Loucy (cell line): ENCODE results near the gene CASZ1.

Experiments used
- H2AFZ ChIP-seq: fragments of 200-600 bp; sonication (generic); 2 replicates; pipeline ENCODE4 v1.6.0; 2016; ENCODE audit warnings: antibody characterized with exemption, mild to moderate bottlenecking, low read length, moderate library complexity
- H3F3A ChIP-seq: fragments of 200-600 bp; 2 replicates; pipeline ENCODE4 v1.6.0; 2016; ENCODE audit warnings: antibody characterized with exemption, low read depth, mild to moderate bottlenecking
- H3K27me3 ChIP-seq: fragments of 200-600 bp; sonication (generic); 2 replicates; pipeline ENCODE4 v1.6.1; 2014; ENCODE audit warnings: low read length, mild to moderate bottlenecking; ENCODE audit not compliant: insufficient read depth, poor library complexity, severe bottlenecking
- H3K36me3 ChIP-seq: fragments of 200-600 bp; sonication (generic); 2 replicates; pipeline ENCODE4 v1.6.1; 2016; ENCODE audit warnings: low read length; ENCODE audit not compliant: insufficient read depth
- H3K4me1 ChIP-seq: fragments of 200-600 bp; sonication (generic); 2 replicates; pipeline ENCODE4 v1.5.1; 2014; ENCODE audit warnings: low read length, mild to moderate bottlenecking; ENCODE audit not compliant: insufficient read depth, poor library complexity, severe bottlenecking
- H3K4me2 ChIP-seq: fragments of 200-600 bp; sonication (generic); 2 replicates; pipeline ENCODE4 v1.6.0; 2014; ENCODE audit warnings: antibody characterized with exemption, low read length, low read depth, mild to moderate bottlenecking; ENCODE audit not compliant: poor library complexity, severe bottlenecking
- H3K4me3 ChIP-seq: fragments of 200-600 bp; sonication (generic); 2 replicates; pipeline ENCODE4 v1.5.1; 2014; ENCODE audit warnings: low read length, mild to moderate bottlenecking, mixed read lengths; ENCODE audit not compliant: poor library complexity, severe bottlenecking
- H3K79me2 ChIP-seq: fragments of 200-600 bp; sonication (generic); 2 replicates; pipeline ENCODE4 v1.6.1; 2014; ENCODE audit warnings: low read length; ENCODE audit not compliant: insufficient read depth
- H3K9ac ChIP-seq: fragments of 200-600 bp; sonication (generic); 2 replicates; pipeline ENCODE4 v1.6.0; 2014; ENCODE audit warnings: mild to moderate bottlenecking, low read depth, low read length, moderate library complexity; ENCODE audit not compliant: poor library complexity, severe bottlenecking
- H3K9me2 ChIP-seq: fragments of 200-600 bp; sonication (generic); replicated peaks from 2 replicates; pipeline ENCODE4 v1.6.1; 2016; ENCODE audit warnings: low read depth, low read length, mixed read lengths
- H3K9me3 ChIP-seq: fragments of 200-600 bp; sonication (generic); 2 replicates; pipeline ENCODE4 v1.6.1; 2014; ENCODE audit warnings: mild to moderate bottlenecking, antibody characterized with exemption, low read length, low read depth; ENCODE audit not compliant: insufficient read depth
- H4K20me1 ChIP-seq: fragments of 200-600 bp; sonication (generic); 2 replicates; pipeline ENCODE4 v1.6.0; 2014; ENCODE audit warnings: antibody characterized with exemption, low read length, mild to moderate bottlenecking; ENCODE audit not compliant: insufficient read depth, poor library complexity, severe bottlenecking
- CTCF ChIP-seq: fragments of 200-600 bp; sonication (generic); conservative IDR thresholded peaks from 2 replicates; pipeline ENCODE4 v1.5.1; 2014; ENCODE audit warnings: mild to moderate bottlenecking, antibody characterized with exemption, low read length
- EZH2phosphoT487 ChIP-seq: fragments of 200-600 bp; IDR thresholded peaks from 2 replicates; pipeline ENCODE4 v1.6.1; 2018; ENCODE audit warnings: antibody characterized with exemption, mild to moderate bottlenecking, moderate library complexity, borderline replicate concordance

CASZ1 gene

DNA sequence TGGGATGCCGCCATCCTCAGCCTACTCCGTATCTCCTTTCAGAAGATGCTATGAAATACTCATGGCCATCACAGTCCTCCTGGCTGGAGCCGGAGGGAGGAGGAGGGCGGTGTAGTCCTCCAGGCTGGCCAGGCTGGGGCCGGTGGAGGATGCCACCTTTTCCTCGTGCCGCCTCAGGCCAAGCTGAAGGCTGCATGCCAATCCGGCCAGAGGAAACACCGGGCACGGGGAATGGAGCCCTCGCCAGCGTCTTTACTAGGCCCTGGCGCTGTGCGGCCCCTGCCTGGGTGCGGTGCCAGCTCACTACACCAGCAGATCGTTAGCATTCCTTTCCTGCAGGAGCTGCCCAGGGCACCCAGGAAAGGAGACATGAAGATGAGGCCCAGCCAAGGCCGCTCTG is 70.1 kb downstream of the CASZ1 start:
- no peaks in the 10 kb centered on the region for H3K27me3 ChIP-seq
- H3K9ac ChIP-seq: no peak overlapping the region
- no peak overlapping the region for H3K4me3 ChIP-seq
- H3K9me3 ChIP-seq: no peaks in the 10 kb centered on the region
- no peaks in the 10 kb centered on the region for H3K79me2 ChIP-seq
- no peaks in the 10 kb centered on the region for H3F3A ChIP-seq
- H3K36me3 ChIP-seq: no peaks in the 10 kb centered on the region
- no peaks in the 10 kb centered on the region for H3K9me2 ChIP-seq
- TF ChIP-seq EZH2phosphoT487 (no peak), CTCF (no peak)
- H3K4me2 ChIP-seq: no peak overlapping the region
- no peaks in the 10 kb centered on the region for H4K20me1 ChIP-seq
- H2AFZ ChIP-seq: no peak overlapping the region
- peaks cover 7% of the 10 kb centered on the region for H3K4me1 ChIP-seq

DNA sequence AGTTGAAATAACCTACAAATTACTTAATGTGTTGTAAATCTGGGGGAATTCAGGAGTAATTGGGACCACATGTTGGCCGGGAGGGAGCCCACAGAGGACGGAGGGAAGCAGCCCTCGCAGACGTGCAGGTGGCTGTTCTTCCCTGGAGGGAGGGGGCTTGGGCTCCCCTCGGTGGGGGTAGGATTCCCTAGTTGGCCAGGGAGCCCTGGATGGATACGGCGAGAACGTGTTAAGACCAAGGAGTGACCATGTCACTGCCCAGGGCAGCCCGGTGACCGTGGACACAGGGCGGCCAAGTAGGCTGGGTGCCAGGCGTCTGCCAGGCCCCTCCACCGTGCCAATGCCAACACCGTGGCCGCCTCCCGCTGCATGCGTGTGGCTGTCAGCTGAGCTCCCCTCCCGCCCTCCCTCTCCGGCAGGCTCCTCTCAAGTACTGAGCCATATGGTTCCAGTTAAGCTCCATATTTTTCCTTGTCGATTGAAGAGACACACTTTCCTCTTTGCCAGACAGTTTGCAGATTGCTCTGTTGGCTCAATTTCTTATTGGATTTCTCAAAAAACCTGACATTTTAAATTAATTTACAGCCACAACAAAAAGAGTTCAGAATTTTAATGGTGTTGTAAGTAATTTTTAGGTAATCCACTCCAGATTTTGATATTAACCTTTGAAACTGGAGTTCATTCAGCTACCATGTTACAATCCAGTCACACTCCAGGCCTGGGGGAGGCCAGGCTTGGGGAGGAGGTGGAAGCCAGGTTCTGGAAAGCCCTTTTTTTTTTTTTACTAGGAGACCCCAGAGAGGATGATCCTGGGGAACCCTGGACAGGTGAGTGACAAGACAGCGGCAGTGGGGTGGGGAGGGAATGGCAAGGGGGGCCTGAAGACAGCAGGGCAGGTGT is 71.2 kb downstream of the CASZ1 start:
- H3K36me3 ChIP-seq: no peaks in the 10 kb centered on the region
- TF ChIP-seq CTCF: no peak
- H3K27me3 ChIP-seq: no peaks in the 10 kb centered on the region
- H3F3A ChIP-seq: no peaks in the 10 kb centered on the region
- peaks cover 7% of the 10 kb centered on the region for H3K4me1 ChIP-seq
- H3K4me3 ChIP-seq: no peak overlapping the region
- H3K9me2 ChIP-seq: no peaks in the 10 kb centered on the region
- H3K79me2 ChIP-seq: no peaks in the 10 kb centered on the region
- H3K9me3 ChIP-seq: no peaks in the 10 kb centered on the region
- no peak overlapping the region for H2AFZ ChIP-seq
- no peak overlapping the region for H3K9ac ChIP-seq
- H3K4me2 ChIP-seq: no peak overlapping the region
- H4K20me1 ChIP-seq: no peaks in the 10 kb centered on the region

- Histone ChIP-seq H3F3A (no peaks in the 10 kb centered on the region), H3K4me3 (no peak overlapping the region), H3K9ac (no peak overlapping the region), H3K36me3 (no peaks in the 10 kb centered on the region), H3K4me1 (peaks cover 7% of the 10 kb centered on the region), H3K79me2 (no peaks in the 10 kb centered on the region), H3K9me3 (no peaks in the 10 kb centered on the region), H4K20me1 (no peaks in the 10 kb centered on the region), H3K27me3 (no peaks in the 10 kb centered on the region), H3K4me2 (no peak overlapping the region), H2AFZ (no peak overlapping the region), H3K9me2 (no peaks in the 10 kb centered on the region)
- TF ChIP-seq EZH2phosphoT487 (no peak), CTCF (no peak)
Observed at GRCh38 chr1:10724511-10724910, 71.9 kb downstream of the CASZ1 start.
